ENCODE results near the gene EVPL. TPM values are rescaled to one million over a fixed set of nuclear protein-coding genes. Genes with fewer than 3 reads are reported as not detected.

Gene EVPL
- total and polyA plus RNA-seq, 10 of the 15 experiments (the other 5 are each of a cell fraction or from before 2014, with no cell fraction given): 0.03 TPM; not detected in 9

- TF ChIP-seq, protein P1, sequence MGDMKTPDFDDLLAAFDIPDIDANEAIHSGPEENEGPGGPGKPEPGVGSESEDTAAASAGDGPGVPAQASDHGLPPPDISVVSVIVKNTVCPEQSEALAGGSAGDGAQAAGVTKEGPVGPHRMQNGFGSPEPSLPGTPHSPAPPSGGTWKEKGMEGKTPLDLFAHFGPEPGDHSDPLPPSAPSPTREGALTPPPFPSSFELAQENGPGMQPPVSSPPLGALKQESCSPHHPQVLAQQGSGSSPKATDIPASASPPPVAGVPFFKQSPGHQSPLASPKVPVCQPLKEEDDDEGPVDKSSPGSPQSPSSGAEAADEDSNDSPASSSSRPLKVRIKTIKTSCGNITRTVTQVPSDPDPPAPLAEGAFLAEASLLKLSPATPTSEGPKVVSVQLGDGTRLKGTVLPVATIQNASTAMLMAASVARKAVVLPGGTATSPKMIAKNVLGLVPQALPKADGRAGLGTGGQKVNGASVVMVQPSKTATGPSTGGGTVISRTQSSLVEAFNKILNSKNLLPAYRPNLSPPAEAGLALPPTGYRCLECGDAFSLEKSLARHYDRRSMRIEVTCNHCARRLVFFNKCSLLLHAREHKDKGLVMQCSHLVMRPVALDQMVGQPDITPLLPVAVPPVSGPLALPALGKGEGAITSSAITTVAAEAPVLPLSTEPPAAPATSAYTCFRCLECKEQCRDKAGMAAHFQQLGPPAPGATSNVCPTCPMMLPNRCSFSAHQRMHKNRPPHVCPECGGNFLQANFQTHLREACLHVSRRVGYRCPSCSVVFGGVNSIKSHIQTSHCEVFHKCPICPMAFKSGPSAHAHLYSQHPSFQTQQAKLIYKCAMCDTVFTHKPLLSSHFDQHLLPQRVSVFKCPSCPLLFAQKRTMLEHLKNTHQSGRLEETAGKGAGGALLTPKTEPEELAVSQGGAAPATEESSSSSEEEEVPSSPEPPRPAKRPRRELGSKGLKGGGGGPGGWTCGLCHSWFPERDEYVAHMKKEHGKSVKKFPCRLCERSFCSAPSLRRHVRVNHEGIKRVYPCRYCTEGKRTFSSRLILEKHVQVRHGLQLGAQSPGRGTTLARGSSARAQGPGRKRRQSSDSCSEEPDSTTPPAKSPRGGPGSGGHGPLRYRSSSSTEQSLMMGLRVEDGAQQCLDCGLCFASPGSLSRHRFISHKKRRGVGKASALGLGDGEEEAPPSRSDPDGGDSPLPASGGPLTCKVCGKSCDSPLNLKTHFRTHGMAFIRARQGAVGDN (IDR thresholded peaks at IDR 0.05): no peak
- no peak for TF ChIP-seq TCF12 (IDR thresholded peaks at IDR 0.05; ENCODE audit: low read depth, low read length)
- no peak for TF ChIP-seq ATF7 (IDR thresholded peaks at IDR 0.05; ENCODE audit: low read depth)
- no peak for TF ChIP-seq HCFC1 (IDR thresholded peaks at IDR 0.05; ENCODE audit: low read length)
- TF ChIP-seq PAX5 (IDR thresholded peaks at IDR 0.05; ENCODE audit: borderline replicate concordance, low read depth, low read length): no peak
- TF ChIP-seq ESRRA (IDR thresholded peaks at IDR 0.05; ENCODE audit: low read length): no peak
- TF ChIP-seq CTCF (IDR thresholded peaks at IDR 0.05 in 2 of 3, conservative IDR thresholded peaks at IDR 0.05 in 1 of 3; ENCODE audit: control insufficient read depth in 2 of 3, extremely low read depth in 1 of 3, insufficient read depth in 1 of 3, low read depth in 3 of 3, low read length in 3 of 3): peak; percentile 67 to 87 (median 72)
- TF ChIP-seq RELB (IDR thresholded peaks at IDR 0.05; ENCODE audit: low read depth): no peak
- no peak for TF ChIP-seq ZBED1 (IDR thresholded peaks at IDR 0.05; ENCODE audit: borderline replicate concordance)
- TF ChIP-seq HSF1 (IDR thresholded peaks at IDR 0.05; ENCODE audit: low read depth, low read length): peak; percentile 80
- no peak; the same call in 1 of the 2 replicates for TF ChIP-seq SMC3 (IDR thresholded peaks at IDR 0.05; ENCODE audit: borderline replicate concordance, low read length)
- no peak for TF ChIP-seq ZNF24 (IDR thresholded peaks at IDR 0.05)
- TF ChIP-seq, protein P2, sequence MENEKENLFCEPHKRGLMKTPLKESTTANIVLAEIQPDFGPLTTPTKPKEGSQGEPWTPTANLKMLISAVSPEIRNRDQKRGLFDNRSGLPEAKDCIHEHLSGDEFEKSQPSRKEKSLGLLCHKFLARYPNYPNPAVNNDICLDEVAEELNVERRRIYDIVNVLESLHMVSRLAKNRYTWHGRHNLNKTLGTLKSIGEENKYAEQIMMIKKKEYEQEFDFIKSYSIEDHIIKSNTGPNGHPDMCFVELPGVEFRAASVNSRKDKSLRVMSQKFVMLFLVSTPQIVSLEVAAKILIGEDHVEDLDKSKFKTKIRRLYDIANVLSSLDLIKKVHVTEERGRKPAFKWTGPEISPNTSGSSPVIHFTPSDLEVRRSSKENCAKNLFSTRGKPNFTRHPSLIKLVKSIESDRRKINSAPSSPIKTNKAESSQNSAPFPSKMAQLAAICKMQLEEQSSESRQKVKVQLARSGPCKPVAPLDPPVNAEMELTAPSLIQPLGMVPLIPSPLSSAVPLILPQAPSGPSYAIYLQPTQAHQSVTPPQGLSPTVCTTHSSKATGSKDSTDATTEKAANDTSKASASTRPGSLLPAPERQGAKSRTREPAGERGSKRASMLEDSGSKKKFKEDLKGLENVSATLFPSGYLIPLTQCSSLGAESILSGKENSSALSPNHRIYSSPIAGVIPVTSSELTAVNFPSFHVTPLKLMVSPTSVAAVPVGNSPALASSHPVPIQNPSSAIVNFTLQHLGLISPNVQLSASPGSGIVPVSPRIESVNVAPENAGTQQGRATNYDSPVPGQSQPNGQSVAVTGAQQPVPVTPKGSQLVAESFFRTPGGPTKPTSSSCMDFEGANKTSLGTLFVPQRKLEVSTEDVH (IDR thresholded peaks at IDR 0.05; ENCODE audit: low read depth, partially characterized antibody): no peak
- no peak for TF ChIP-seq POLR2A (IDR thresholded peaks at IDR 0.05; ENCODE audit: low read depth, low read length)
Observed at GRCh38 chr17:76000016-76000754, 26.9 kb downstream of the EVPL start (continued).

Data from GM12878 (cell line).